Esophagus muscularis mucosa (tissue), 4 donors: ENCODE results near the gene PARD6G. TPM values are rescaled to one million over a fixed set of nuclear protein-coding genes. Genes with fewer than 3 reads are reported as not detected.

Experiments used
- DNase-seq: peaks from one replicate; pipeline ENCODE4 v3.0.0-alpha.2; 2017; ENCODE audit errors: extremely low spot score
- H3K27ac ChIP-seq, 4 donors: fragments of 200-600 bp; sonication (generic); replicated peaks in 1 of 4; 1 replicate in 3 of 4; 2 replicates in 1 of 4; pipeline ENCODE4 v1.5.1; 2016 to 2019; ENCODE audit warnings: mild to moderate bottlenecking in 1 of 4
- H3K27me3 ChIP-seq, 4 donors: fragments of 200-600 bp; sonication (generic); one replicate each; pipeline versions ENCODE4 v1.5.1 to v1.6.0; 2016 to 2019
- H3K36me3 ChIP-seq, 4 donors: fragments of 200-600 bp; sonication (generic); one replicate each; pipeline ENCODE4 v1.5.1; 2016 to 2019
- H3K4me1 ChIP-seq, 4 donors: fragments of 200-600 bp; sonication (generic); one replicate each; pipeline ENCODE4 v1.5.1; 2016 to 2019
- H3K4me3 ChIP-seq, 4 donors: fragments of 200-600 bp; sonication (generic); 1 replicate in 2 of 4; 2 replicates in 2 of 4; pipeline ENCODE4 v1.5.1; 2016 to 2019; ENCODE audit warnings: mild to moderate bottlenecking in 4 of 4, moderate library complexity in 1 of 4
- H3K9me3 ChIP-seq, 4 donors: fragments of 200-600 bp; sonication (generic); 1 replicate in 3 of 4; 2 replicates in 1 of 4; pipeline ENCODE4 v1.5.1; 2016 to 2019
- EP300 ChIP-seq: sonication (generic); formaldehyde crosslinking; IDR thresholded peaks from one replicate; pipeline ENCODE4 v1.6.1; 2017; ENCODE audit warnings: antibody characterized with exemption
- POLR2A ChIP-seq: fragments of 450-650 bp; IDR thresholded peaks from one replicate; pipeline ENCODE4 v1.6.1; 2017; ENCODE audit warnings: antibody characterized with exemption, moderate library complexity, mild to moderate bottlenecking, low read depth
- POLR2AphosphoS5 ChIP-seq, 2 donors: sonication (generic); formaldehyde crosslinking; IDR thresholded peaks; one replicate each; pipeline ENCODE4 v1.6.1; 2017; ENCODE audit warnings: antibody characterized with exemption in 2 of 2
- WGBS: methylation state at CpG from one replicate; pipeline ENCODE4 v1.1.5; 2018; 5-methylcytosine and 5-hydroxymethylcytosine counted together
- intact Hi-C: fragments of 100-400 bp; cut with DNase I; formaldehyde crosslinking; loops from one replicate; pipeline ENCODE4 v1.15.1; 2023
- total RNA-seq, 4 donors: library from RNA; depleted of rRNA; stranded (reverse); fragments of >200 nt; gene quantifications; one replicate each; pipeline versions ENCODE4 v1.1.0 to v1.2.1, GENCODE V29; 2016
- TF ChIP-seq, protein P1 (sequence below), 3 experiments: fragments of 200-600 bp in 2 of 3; fragments of 450-650 bp in 1 of 3; sonication (generic) in 2 of 3; IDR thresholded peaks; one replicate each; pipeline ENCODE4 v1.5.1; 2017 to 2019; ENCODE audit warnings: antibody characterized with exemption in 3 of 3, mild to moderate bottlenecking in 2 of 3, moderate library complexity in 1 of 3

PARD6G gene
- total RNA-seq, 4 donors from 2014 or later = 5.4 to 11.3 (median 10.4) TPM

DNA sequence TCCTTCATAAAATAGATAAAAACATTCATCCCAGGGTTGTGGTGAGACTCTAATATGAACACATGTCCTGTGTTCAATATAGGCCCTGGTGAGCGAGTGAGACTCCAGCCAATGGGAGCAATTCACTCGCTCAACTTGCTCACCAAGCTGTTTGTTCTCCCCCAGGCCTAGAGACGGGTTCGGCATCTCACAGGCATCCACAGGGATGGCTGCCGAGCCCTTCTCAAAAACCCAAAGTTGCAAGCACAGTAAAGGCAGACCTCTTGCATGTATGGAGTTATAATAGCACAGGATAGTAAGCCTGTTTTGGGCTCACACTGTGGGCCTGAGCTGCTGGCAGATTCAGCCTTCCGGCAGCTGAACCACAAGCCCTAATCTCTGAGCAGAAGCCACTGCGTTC lies 15.7 kb downstream of the PARD6G start:
- H3K27me3 ChIP-seq = no peaks in the 10 kb centered on the region
- H3K9me3 ChIP-seq = no peaks in the 10 kb centered on the region
- TF ChIP-seq POLR2A (no peak), EP300 (no peak), POLR2AphosphoS5 (IDR thresholded peaks at IDR 0.05) (no peak)
- TF ChIP-seq, protein P1, sequence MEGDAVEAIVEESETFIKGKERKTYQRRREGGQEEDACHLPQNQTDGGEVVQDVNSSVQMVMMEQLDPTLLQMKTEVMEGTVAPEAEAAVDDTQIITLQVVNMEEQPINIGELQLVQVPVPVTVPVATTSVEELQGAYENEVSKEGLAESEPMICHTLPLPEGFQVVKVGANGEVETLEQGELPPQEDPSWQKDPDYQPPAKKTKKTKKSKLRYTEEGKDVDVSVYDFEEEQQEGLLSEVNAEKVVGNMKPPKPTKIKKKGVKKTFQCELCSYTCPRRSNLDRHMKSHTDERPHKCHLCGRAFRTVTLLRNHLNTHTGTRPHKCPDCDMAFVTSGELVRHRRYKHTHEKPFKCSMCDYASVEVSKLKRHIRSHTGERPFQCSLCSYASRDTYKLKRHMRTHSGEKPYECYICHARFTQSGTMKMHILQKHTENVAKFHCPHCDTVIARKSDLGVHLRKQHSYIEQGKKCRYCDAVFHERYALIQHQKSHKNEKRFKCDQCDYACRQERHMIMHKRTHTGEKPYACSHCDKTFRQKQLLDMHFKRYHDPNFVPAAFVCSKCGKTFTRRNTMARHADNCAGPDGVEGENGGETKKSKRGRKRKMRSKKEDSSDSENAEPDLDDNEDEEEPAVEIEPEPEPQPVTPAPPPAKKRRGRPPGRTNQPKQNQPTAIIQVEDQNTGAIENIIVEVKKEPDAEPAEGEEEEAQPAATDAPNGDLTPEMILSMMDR (IDR thresholded peaks at IDR 0.05) = no peak
- no peak overlapping the region for H3K4me3 ChIP-seq
- peak; percentile 74 for DNase-seq
- 94% methylated on average over 7 of the region's 7 CpGs for WGBS
- H3K27ac ChIP-seq = no peak overlapping the region
- H3K36me3 ChIP-seq = no peaks in the 10 kb centered on the region
- peaks cover 0 to 3% (median 0%) of the 10 kb centered on the region in 4 donors for H3K4me1 ChIP-seq
- intact Hi-C loops = no loop called here

DNA sequence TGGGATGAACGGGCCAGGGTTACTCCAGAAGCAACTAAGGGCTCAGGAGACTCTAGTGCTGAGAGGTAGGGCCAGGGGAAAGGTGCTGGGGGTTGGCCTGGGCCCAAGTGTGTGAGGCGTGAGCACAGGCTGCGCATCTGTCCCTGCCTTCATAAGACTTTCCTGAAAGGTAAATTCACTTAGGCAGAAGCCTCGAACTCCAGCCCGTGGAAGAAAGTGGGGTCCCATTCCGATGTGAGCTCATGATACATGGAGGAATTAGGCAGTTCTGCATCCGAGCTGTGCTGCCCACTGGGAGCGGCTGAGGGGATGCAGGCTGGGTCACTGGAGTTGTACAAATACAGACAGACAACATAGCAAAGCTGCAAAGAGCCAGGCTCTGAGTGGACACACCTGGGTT lies 16.2 kb downstream of the PARD6G start:
- no peaks in the 10 kb centered on the region for H3K27me3 ChIP-seq
- WGBS = 82% methylated on average over 8 of the region's 8 CpGs
- no peak overlapping the region for H3K4me3 ChIP-seq
- intact Hi-C loops = no loop called here
- no peak overlapping the region for H3K27ac ChIP-seq
- peak; percentile 90 for DNase-seq
- H3K4me1 ChIP-seq = peaks cover 0 to 3% (median 0%) of the 10 kb centered on the region in 4 donors
- H3K36me3 ChIP-seq = no peaks in the 10 kb centered on the region
- TF ChIP-seq POLR2AphosphoS5 (IDR thresholded peaks at IDR 0.05) = no peak
- TF ChIP-seq, protein P1 (IDR thresholded peaks at IDR 0.05) = no peak
- no peak for TF ChIP-seq EP300
- no peak for TF ChIP-seq POLR2A
- H3K9me3 ChIP-seq = no peaks in the 10 kb centered on the region

DNA sequence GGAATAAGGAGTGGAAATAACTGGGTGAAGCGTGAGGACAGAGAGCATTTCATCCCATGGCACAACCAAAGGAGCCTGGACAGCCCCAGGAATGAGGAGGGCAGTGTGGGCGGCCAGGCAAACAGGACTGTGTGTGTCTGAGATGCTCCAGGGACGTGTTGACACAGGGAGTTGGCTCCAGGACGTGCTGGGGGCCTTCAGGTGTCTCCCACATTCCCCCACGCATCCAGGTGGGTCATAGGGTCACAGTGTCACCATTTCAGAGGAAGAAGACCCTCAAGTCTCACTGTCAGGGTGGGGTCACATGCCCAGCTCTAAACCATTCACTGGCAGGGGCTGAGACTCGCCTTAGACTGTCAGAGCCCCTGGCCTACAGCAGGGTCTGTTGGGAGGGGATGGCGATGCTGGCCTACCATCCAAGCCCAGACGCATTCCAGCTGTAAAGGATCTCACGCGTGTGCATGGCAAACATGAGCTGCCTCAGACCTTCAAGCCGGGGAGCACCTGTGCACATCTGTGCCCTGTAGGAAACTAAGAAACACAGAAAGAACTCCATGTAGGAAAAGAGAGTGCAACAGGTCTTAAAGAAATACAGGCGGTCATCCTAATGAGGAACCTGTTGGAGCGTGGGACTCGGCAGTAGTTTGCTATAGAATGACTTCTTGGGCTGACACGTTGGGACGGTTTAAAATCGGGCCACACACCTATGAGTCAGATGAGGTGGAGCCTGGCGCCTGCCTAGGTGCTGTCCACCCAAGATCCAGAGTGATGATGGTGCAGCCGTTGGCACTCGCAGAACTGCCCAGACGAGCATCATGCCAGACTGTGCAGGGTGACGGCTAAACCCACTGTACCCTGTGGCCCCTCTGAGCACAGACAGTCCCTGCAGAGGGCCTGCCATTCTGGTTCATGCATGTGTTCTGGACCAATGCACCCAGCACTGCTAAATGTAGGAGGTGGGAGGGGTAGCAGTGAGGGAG lies 17.3 kb downstream of the PARD6G start:
- H3K27ac ChIP-seq = no peak overlapping the region
- no peak overlapping the region for H3K4me3 ChIP-seq
- 88% methylated on average over 13 of the region's 22 CpGs for WGBS
- peak; percentile 72 for DNase-seq
- H3K27me3 ChIP-seq = no peaks in the 10 kb centered on the region
- intact Hi-C loops = no loop called here
- H3K9me3 ChIP-seq = no peaks in the 10 kb centered on the region
- H3K4me1 ChIP-seq = peaks cover 0 to 3% (median 0%) of the 10 kb centered on the region in 4 donors
- H3K36me3 ChIP-seq = no peaks in the 10 kb centered on the region
- TF ChIP-seq EP300 (no peak), POLR2AphosphoS5 (IDR thresholded peaks at IDR 0.05) (no peak), POLR2A (no peak)
- TF ChIP-seq, protein P1 (IDR thresholded peaks at IDR 0.05) = no peak

DNA sequence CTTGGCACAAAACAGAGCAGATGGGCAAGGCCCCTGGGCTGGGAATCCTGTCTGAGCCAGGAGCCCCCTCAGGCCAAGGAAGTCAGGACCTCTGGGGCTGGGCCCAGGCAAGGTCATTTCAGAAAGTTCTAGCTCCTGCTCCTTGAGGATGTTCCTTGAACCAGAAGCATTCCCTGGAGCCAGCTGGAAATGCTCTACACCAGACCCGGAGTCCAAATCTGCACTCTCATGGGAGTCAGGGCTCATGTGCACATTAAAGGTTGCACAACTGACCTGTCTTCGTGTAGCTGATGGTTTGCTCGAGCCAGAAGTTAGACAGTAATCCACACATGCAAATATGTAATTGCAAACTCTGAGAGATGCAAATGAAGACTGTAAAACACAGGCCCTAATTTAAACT lies 18.0 kb downstream of the PARD6G start:
- Histone ChIP-seq H3K9me3 (no peaks in the 10 kb centered on the region), H3K36me3 (no peaks in the 10 kb centered on the region), H3K27ac (no peak overlapping the region), H3K4me1 (peaks cover 0 to 3% (median 0%) of the 10 kb centered on the region in 4 donors), H3K27me3 (no peaks in the 10 kb centered on the region), H3K4me3 (no peak overlapping the region)
- DNase-seq = peak; percentile 89
- intact Hi-C loops = no loop called here
- WGBS = 66% methylated on average over 3 of the region's 3 CpGs
- TF ChIP-seq, protein P1 (IDR thresholded peaks at IDR 0.05) = no peak
- TF ChIP-seq EP300 (no peak), POLR2AphosphoS5 (IDR thresholded peaks at IDR 0.05) (no peak), POLR2A (no peak)
